Measurements from ENCODE around the gene SLC22A4. TPM values are rescaled to one million over a fixed set of nuclear protein-coding genes. Genes with fewer than 3 reads are reported as not detected.

The SLC22A4 gene
- total and polyA plus RNA-seq, 2 of the 8 experiments (the other 6 are each of a cell fraction or from before 2014, with no cell fraction given) = 0.45 to 0.60 TPM

GRCh38 chr5:132380741-132381140 lies 86.5 kb downstream of the SLC22A4 start (continued):
- TF ChIP-seq NANOG (IDR thresholded peaks at IDR 0.05; ENCODE audit: insufficient read depth, low read depth, low read length, poor library complexity, severe bottlenecking) = no peak

Data from H1 (cell line).